ENCODE measurements around the gene SUMO1.

SUMO1 gene

GRCh38 chr2:202185156-202185555, 53.2 kb downstream of the SUMO1 start:
- TF ChIP-seq CTCF (IDR thresholded peaks at IDR 0.05; ENCODE audit: insufficient read depth, low read length, poor library complexity, severe bottlenecking), result no peak
- H3K36me3 ChIP-seq (ENCODE audit: control insufficient read depth, insufficient read depth, low read length), result no peaks in the 10 kb centered on the region
- DNase-seq (ENCODE audit: extremely low read depth, insufficient read length), result no peak

GRCh38 chr2:202184557-202184956, 53.8 kb downstream of the SUMO1 start:
- H3K4me3 ChIP-seq (replicated peaks; ENCODE audit: low read depth, low read length), result no peak overlapping the region
- H3K27me3 ChIP-seq (replicated peaks; ENCODE audit: control insufficient read depth, insufficient read depth, low read length), result no peaks in the 10 kb centered on the region; the same call in none of the 2 replicates
- no peaks in the 10 kb centered on the region for H3K36me3 ChIP-seq (ENCODE audit: control insufficient read depth, insufficient read depth, low read length)
- DNase-seq (ENCODE audit: extremely low read depth, insufficient read length), result no peak
- no peak for TF ChIP-seq CTCF (IDR thresholded peaks at IDR 0.05; ENCODE audit: insufficient read depth, low read length, poor library complexity, severe bottlenecking)

More at GRCh38 chr2:202185156-202185555, 53.2 kb downstream of the SUMO1 start:
- H3K4me3 ChIP-seq (replicated peaks; ENCODE audit: low read depth, low read length), result no peak overlapping the region
- H3K27me3 ChIP-seq (replicated peaks; ENCODE audit: control insufficient read depth, insufficient read depth, low read length), result no peaks in the 10 kb centered on the region; the same call in none of the 2 replicates

- Histone ChIP-seq H3K27me3 (replicated peaks; ENCODE audit: control insufficient read depth, insufficient read depth, low read length) (no peaks in the 10 kb centered on the region; the same call in 1 of the 2 replicates), H3K36me3 (ENCODE audit: control insufficient read depth, insufficient read depth, low read length) (no peaks in the 10 kb centered on the region), H3K4me3 (replicated peaks; ENCODE audit: low read depth, low read length) (no peak overlapping the region)
- peak; percentile 77 for TF ChIP-seq CTCF (IDR thresholded peaks at IDR 0.05; ENCODE audit: insufficient read depth, low read length, poor library complexity, severe bottlenecking)
- DNase-seq (ENCODE audit: extremely low read depth, insufficient read length), result no peak
These were observed 59.9 kb downstream of the SUMO1 start for GRCh38 chr2:202178346-202178958.

- TF ChIP-seq CTCF (IDR thresholded peaks at IDR 0.05; ENCODE audit: insufficient read depth, low read length, poor library complexity, severe bottlenecking), result no peak
- no peak overlapping the region for H3K4me3 ChIP-seq (replicated peaks; ENCODE audit: low read depth, low read length)
- DNase-seq (ENCODE audit: extremely low read depth, insufficient read length), result peak; percentile 27
These were observed 65.8 kb downstream of the SUMO1 start for GRCh38 chr2:202172439-202173211.

GRCh38 chr2:202171241-202171825, 67.1 kb downstream of the SUMO1 start:
- Histone ChIP-seq H3K36me3 (ENCODE audit: control insufficient read depth, insufficient read depth, low read length) (no peaks in the 10 kb centered on the region), H3K4me3 (replicated peaks; ENCODE audit: low read depth, low read length) (no peak overlapping the region), H3K27me3 (replicated peaks; ENCODE audit: control insufficient read depth, insufficient read depth, low read length) (no peaks in the 10 kb centered on the region)
- peak; percentile 15 for DNase-seq (ENCODE audit: extremely low read depth, insufficient read length)
- TF ChIP-seq CTCF (IDR thresholded peaks at IDR 0.05; ENCODE audit: insufficient read depth, low read length, poor library complexity, severe bottlenecking), result no peak

More at GRCh38 chr2:202172439-202173211, 65.8 kb downstream of the SUMO1 start:
- H3K36me3 ChIP-seq (ENCODE audit: control insufficient read depth, insufficient read depth, low read length), result no peaks in the 10 kb centered on the region
- H3K27me3 ChIP-seq (replicated peaks; ENCODE audit: control insufficient read depth, insufficient read depth, low read length), result no peaks in the 10 kb centered on the region; the same call in 1 of the 2 replicates
